Transverse colon (tissue), 4 donors: ENCODE measurements around the gene FUOM. TPM values are rescaled to one million over a fixed set of nuclear protein-coding genes. Genes with fewer than 3 reads are reported as not detected.

Source experiments
- DNase-seq: peaks from one replicate; pipeline ENCODE4 v3.0.0-alpha.2; 2019
- H3K27ac ChIP-seq, 4 donors: fragments of 200-600 bp; sonication (generic); 2 replicates each; pipeline ENCODE4 v1.5.1; 2016 to 2018; ENCODE audit warnings: inconsistent platforms in 4 of 4
- H3K27me3 ChIP-seq: fragments of 200-600 bp; sonication (generic); 2 replicates; pipeline ENCODE4 v1.5.1; 2017; ENCODE audit warnings: inconsistent platforms
- H3K36me3 ChIP-seq, 4 donors: fragments of 200-600 bp; sonication (generic); 2 replicates each; pipeline ENCODE4 v1.5.1; 2017 to 2019; ENCODE audit warnings: inconsistent platforms in 4 of 4
- H3K4me1 ChIP-seq, 4 donors: fragments of 200-600 bp; sonication (generic); 2 replicates each; pipeline ENCODE4 v1.5.1; 2017 to 2020; ENCODE audit warnings: inconsistent platforms in 4 of 4
- H3K4me3 ChIP-seq, 4 donors: fragments of 200-600 bp; sonication (generic); 1 replicate in 1 of 4; 2 replicates in 3 of 4; pipeline versions ENCODE4 v1.5.1 to v1.6.1; 2017 to 2019; ENCODE audit warnings: inconsistent platforms in 4 of 4
- H3K9me3 ChIP-seq, 2 donors: fragments of 200-600 bp; sonication (generic); 2 replicates each; pipeline ENCODE4 v1.5.1; 2017 to 2019; ENCODE audit warnings: inconsistent platforms in 2 of 2
- CTCF ChIP-seq, 5 experiments: fragments of 200-600 bp in 3 of 5; fragments of 450-650 bp in 2 of 5; sonication (generic) in 3 of 5; IDR thresholded peaks; 1 replicate in 2 of 5; 2 replicates in 3 of 5; pipeline ENCODE4 v1.5.1; 2016 to 2017; ENCODE audit warnings: antibody characterized with exemption in 5 of 5, inconsistent platforms in 3 of 5, mild to moderate bottlenecking in 2 of 5, moderate library complexity in 1 of 5
- EP300 ChIP-seq: sonication (generic); formaldehyde crosslinking; IDR thresholded peaks from one replicate; pipeline ENCODE4 v1.6.1; 2017; ENCODE audit warnings: antibody characterized with exemption, low read depth
- POLR2A ChIP-seq: fragments of 450-650 bp; IDR thresholded peaks from one replicate; pipeline ENCODE4 v1.6.1; 2016; ENCODE audit warnings: antibody characterized with exemption, mild to moderate bottlenecking, moderate library complexity
- POLR2AphosphoS5 ChIP-seq, 3 donors: sonication (generic); formaldehyde crosslinking; IDR thresholded peaks; one replicate each; pipeline ENCODE4 v1.6.1; 2016; ENCODE audit warnings: antibody characterized with exemption in 3 of 3
- WGBS, 2 donors: methylation state at CpG; one replicate each; pipeline ENCODE4 v1.1.5; 2018; ENCODE audit warnings: low coverage in 1 of 2; 5-methylcytosine and 5-hydroxymethylcytosine counted together
- in situ Hi-C, 4 donors: fragments of 200-750 bp; cut with MboI; loops; one replicate each; pipeline versions ENCODE4 v1.15.0 to v1.15.1; 2017; ENCODE audit warnings: low sequenced_read_pairs in 3 of 4, low pct_ligation_motif_present in 1 of 4, low pct_unique_long_range_greater_than_20kb in 1 of 4
- intact Hi-C: fragments of 100-400 bp; cut with DNase I; formaldehyde crosslinking; loops from one replicate; pipeline ENCODE4 v1.15.1; 2023; ENCODE audit warnings: low total_unique reads
- total RNA-seq, 4 donors: library from RNA; depleted of rRNA; stranded (reverse); fragments of >200 nt; gene quantifications; one replicate each; pipeline ENCODE4 v1.1.0, GENCODE V29; 2016

FUOM gene
- total RNA-seq, 4 donors from 2014 or later, result 1.2 to 43.3 (median 28.8) TPM

DNA sequence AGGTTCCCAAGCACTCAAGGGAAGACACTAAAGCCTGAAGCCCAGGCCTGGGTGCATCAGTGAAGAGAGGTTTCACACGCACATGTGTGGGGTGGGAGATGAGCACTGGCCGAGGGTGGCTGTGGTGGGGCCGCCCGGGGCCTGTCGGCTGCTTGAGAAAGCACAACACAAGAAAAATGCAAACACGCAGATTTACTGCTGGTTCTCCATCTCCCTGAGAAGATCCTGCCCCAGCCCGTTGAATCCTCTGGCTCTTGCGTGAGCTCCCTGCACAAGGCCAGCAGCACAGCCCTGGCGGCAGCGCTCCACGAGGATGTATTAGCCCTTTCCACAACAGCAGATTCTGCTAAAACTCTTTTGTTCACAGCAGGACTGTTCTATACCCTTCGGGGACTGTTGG lies 42.9 kb downstream of the FUOM start:
- Histone ChIP-seq H3K27me3 (peaks cover 7% of the 10 kb centered on the region), H3K9me3 (no peaks in the 10 kb centered on the region), H3K4me1 (peaks cover 0 to 12% (median 8%) of the 10 kb centered on the region in 4 donors), H3K4me3 (no peak overlapping the region), H3K27ac (peak overlapping the region in 1 of 4 donors; percentile 8), H3K36me3 (peaks cover 0 to 9% (median 0%) of the 10 kb centered on the region in 4 donors)
- intact Hi-C loops (no loop called here), in situ Hi-C loops (loop anchor here in 2 of 4 donors (10.0 kb wide), 2 partner anchors 50 to 70 kb away; no protein-coding TSS in a partner anchor)
- DNase-seq, result no peak
- TF ChIP-seq CTCF (IDR thresholded peaks at IDR 0.05) (no peak), POLR2AphosphoS5 (IDR thresholded peaks at IDR 0.05) (no peak), POLR2A (no peak), EP300 (no peak)
- WGBS, 2 donors, result 80 to 87% methylated on average over 1 to 12 of the region's 12 CpGs

- in situ Hi-C loops, result loop anchor here in 2 of 4 donors (10.0 kb wide), 2 partner anchors 48 to 72 kb away; no protein-coding TSS in a partner anchor
- H3K4me3 ChIP-seq, result no peak overlapping the region
- no peaks in the 10 kb centered on the region for H3K27me3 ChIP-seq
- TF ChIP-seq EP300 (no peak), POLR2A (no peak), CTCF (IDR thresholded peaks at IDR 0.05) (no peak), POLR2AphosphoS5 (IDR thresholded peaks at IDR 0.05) (no peak)
- no peaks in the 10 kb centered on the region for H3K9me3 ChIP-seq
- no peak overlapping the region for H3K27ac ChIP-seq
- 82% methylated on average over 4 of the region's 4 CpGs; no CpG with 5 or more reads in 1 of the 2 donors for WGBS, 2 donors
- peaks cover 0 to 12% (median 8%) of the 10 kb centered on the region in 4 donors for H3K4me1 ChIP-seq
- DNase-seq, result no peak
- intact Hi-C loops, result no loop called here
- H3K36me3 ChIP-seq, result peaks cover 0 to 9% (median 0%) of the 10 kb centered on the region in 4 donors
Measured at GRCh38 chr10:133313192-133313591, 44.6 kb downstream of the FUOM start.

GRCh38 chr10:133312769-133313145 lies 45.1 kb downstream of the FUOM start:
- TF ChIP-seq POLR2AphosphoS5 (IDR thresholded peaks at IDR 0.05) (no peak), EP300 (no peak), CTCF (IDR thresholded peaks at IDR 0.05) (no peak), POLR2A (no peak)
- H3K9me3 ChIP-seq, result no peaks in the 10 kb centered on the region
- H3K27me3 ChIP-seq, result no peaks in the 10 kb centered on the region
- peaks cover 0 to 9% (median 0%) of the 10 kb centered on the region in 4 donors for H3K36me3 ChIP-seq
- intact Hi-C loops, result no loop called here
- no peak overlapping the region for H3K4me3 ChIP-seq
- H3K4me1 ChIP-seq, result peaks cover 0 to 16% (median 9%) of the 10 kb centered on the region in 4 donors
- DNase-seq, result no peak
- H3K27ac ChIP-seq, result no peak overlapping the region
- 91 to 92% methylated on average over 6 to 9 of the region's 9 CpGs for WGBS, 2 donors
- in situ Hi-C loops, result loop anchor here in 2 of 4 donors (10.0 kb wide), 2 partner anchors 48 to 72 kb away; no protein-coding TSS in a partner anchor

DNA sequence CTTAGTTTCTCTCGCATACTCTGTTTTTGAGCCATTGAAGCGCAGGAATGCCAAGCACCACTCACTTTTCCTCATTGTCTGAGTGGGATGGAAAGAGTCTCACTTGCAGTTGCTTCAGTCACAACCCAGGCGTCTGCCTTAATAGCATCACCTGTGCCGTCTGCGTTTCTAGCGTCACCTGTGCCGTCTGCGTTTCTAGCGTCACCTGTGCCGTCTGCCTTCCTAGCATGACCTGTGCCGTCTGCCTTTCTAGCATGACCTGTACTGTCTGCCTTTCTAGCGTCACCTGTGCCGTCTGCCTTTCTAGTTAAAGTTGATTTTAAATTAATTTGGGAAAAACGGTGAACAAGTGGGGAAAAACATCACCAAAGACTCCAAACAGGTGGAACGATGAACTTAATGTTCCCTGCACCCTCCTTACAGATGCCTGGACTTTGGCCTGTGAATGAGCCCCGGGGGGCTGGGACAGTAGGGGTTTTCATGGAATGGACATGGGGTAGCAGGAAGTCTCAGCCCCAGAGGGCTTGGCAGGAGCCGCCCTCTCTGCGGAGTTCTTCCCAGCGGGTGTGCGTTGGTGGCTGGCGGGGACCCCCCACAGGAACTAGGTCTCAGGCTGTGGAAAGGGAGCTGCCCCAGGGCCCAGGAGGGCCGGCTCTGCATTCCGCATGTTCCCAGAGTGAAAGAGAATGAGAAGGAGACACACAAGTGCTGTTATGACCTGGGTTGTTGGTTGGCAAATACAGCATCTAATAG lies 45.6 kb downstream of the FUOM start:
- Histone ChIP-seq H3K4me3 (no peak overlapping the region), H3K27me3 (no peaks in the 10 kb centered on the region), H3K27ac (no peak overlapping the region), H3K4me1 (peaks cover 5 to 22% (median 14%) of the 10 kb centered on the region in 4 donors), H3K9me3 (no peaks in the 10 kb centered on the region), H3K36me3 (peaks cover 0 to 9% (median 0%) of the 10 kb centered on the region in 4 donors)
- WGBS, 2 donors, result 96 to 98% methylated on average over 12 to 23 of the region's 23 CpGs
- DNase-seq, result no peak
- in situ Hi-C loops, result loop anchor here in 2 of 4 donors (10.0 kb wide), 2 partner anchors 47 to 73 kb away; no protein-coding TSS in a partner anchor
- intact Hi-C loops, result no loop called here
- no peak for TF ChIP-seq EP300
- TF ChIP-seq CTCF (IDR thresholded peaks at IDR 0.05), result no peak
- no peak for TF ChIP-seq POLR2AphosphoS5 (IDR thresholded peaks at IDR 0.05)
- no peak for TF ChIP-seq POLR2A
